Kasumi-1 (cell line): ENCODE data around the gene NCR3LG1.

Source experiments
- DNase-seq, 2 experiments: peaks; one replicate each; lab custom pipeline; 2025; lab: John Stamatoyannopoulos, UW

NCR3LG1 gene

DNA sequence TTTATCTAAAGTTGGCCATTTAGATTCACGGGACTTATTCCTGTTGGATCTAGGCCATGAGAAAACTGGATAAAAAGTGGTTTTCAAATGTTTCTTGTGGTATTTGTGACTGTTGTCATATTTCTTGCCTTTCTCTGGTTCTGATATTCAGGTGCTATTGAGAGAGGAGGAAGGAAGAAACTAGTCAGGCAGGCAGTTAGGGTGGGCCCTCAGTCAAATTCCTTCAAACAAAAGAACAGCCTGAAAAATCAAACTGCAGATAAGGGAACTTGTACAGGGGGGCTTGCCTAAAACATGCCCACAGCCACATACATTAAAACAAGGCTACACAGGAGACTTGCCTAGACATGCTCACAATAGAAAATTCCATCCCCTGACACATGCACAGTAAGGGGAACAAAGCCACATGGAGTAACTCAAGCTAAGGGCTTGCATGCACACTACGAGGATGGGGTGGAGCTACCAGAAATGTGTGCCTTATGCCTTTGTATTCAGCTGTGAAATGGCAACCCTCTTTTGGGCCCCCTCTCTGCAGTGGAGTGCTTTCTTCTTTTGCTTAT, 18.2 kb downstream of the NCR3LG1 start:
- DNase-seq = no peak

DNA sequence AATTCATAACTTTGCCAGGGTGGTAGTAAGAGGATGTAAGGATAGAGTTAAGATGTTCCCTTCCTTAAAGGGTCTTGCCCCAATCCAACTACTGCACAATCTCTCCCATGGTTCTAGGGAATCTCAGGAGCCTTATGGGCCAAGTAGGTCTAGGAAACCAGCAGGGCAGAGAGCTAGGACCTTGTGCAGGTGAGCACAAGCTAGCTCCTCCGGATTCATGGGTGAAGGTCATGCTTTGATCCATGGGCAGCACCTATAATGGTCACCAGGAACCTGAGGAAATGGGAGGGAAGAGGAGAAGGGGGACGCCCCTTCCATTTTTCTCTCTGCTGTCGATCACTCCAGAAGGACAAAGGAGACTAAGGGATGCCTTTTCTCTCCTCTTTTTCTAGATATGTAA, 20.0 kb downstream of the NCR3LG1 start:
- no peak for DNase-seq

DNA sequence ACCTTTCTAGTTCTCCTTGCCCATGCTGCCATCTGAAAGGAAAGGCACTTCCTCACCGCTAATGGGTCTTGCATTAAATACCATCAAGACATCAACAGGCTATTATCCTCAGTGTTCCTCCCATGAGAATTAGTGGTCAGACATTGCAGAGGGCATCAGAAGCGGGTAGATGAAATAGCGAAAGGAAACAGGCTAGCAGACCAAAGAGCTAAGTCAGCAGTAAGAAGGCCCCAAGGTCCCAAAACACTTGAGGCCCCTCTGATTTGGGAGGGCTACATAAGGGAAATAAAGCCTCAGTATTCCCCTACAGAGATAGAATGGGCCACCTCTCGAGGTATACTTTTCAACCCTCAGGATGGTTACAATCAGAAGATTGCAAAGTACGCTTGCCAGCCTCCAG, 23.9 kb downstream of the NCR3LG1 start:
- no peak for DNase-seq

DNA sequence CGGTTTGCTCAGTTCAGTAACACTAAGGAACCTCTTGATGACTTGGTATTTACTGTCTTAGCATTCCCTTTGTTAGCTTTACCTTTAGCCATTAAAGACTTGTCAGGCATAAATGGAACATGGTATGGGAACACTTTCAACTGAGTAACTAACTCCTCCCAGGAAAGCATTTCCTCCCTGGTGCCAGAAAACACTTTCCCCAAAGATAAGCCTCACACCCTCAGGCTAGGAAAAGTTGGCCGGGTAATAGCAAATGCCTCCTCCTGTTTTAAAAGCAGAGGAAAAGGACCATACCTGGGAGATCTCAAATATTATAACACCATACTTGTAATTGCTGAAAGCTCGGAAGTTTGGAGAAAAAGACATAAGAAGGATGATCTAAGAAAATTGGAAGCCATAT, 24.9 kb downstream of the NCR3LG1 start:
- no peak for DNase-seq

DNA sequence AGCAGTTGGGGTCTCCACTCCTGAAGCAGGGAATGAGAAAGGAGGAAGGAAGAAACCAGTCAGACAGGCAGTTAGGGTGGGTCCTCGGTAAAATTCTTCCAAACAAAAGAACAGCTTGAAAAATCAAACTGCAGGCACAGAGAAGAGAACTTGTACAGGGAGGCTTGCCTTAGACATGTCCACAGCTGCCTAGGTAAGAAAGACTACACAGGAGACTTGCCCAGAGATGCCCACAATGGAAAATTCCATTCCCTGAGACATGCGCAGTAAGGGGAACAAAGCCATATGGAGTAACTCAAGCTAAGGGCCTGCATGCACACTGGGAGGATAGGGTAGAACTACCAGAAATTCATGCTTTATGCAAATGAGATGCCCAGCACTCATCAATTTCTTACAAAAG, 27.1 kb downstream of the NCR3LG1 start:
- DNase-seq = no peak

DNA sequence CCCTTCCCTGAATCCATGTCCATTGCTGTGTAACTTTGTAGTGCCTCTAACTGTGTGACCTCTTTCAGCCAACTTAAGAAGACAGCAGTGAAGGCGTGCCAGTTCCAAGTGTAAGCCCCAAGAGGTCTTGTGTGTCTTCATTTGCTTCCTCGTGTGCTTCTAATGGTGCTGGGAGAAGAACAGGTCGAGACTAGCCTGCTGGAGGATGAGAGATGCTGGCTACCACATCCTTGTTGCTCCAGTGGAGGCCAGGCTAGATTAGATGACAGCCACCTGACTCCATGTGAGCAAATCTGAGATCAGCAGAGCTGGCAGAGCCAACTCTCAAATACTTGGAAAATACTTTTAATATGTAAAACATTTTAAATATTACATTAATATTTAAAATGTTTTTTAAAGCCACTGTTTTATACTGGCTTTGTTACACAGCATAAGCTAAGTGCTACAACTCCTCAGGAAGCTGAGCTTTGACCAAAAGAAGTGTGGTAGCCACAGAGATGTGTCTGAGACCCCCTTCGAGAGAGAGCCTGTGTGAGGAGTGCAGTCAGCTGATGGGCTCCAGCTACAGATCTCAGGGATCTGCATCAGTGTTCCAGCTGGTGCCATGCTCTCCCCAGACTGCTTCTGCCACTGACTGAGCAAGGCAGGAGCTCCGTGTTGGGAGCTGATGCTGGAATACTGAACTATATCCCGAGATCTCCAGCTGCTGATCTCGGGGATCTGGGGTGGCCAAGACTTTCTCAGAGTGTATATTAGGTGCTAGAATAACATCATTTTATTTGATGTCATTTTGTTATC, 28.0 kb downstream of the NCR3LG1 start:
- no peak for DNase-seq

DNA sequence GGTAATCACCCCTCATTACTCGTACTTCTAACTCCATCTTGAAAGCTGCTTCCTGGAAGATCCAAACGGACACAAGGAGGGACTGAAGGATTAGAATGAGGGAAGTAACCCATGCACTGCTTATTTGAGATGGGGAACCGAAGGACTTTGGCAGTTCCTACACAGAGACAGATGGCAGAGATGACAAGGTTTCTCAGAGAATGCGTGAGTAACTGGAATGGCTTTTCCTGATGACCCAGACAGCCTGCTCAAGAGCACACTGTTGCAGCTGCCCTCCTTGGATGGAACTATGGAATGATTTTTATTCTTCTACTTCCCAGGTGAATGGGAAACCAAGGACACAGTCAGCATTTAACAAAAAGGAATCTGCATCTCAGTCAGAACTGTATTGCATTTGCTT, 29.6 kb downstream of the NCR3LG1 start:
- no peak for DNase-seq

DNA sequence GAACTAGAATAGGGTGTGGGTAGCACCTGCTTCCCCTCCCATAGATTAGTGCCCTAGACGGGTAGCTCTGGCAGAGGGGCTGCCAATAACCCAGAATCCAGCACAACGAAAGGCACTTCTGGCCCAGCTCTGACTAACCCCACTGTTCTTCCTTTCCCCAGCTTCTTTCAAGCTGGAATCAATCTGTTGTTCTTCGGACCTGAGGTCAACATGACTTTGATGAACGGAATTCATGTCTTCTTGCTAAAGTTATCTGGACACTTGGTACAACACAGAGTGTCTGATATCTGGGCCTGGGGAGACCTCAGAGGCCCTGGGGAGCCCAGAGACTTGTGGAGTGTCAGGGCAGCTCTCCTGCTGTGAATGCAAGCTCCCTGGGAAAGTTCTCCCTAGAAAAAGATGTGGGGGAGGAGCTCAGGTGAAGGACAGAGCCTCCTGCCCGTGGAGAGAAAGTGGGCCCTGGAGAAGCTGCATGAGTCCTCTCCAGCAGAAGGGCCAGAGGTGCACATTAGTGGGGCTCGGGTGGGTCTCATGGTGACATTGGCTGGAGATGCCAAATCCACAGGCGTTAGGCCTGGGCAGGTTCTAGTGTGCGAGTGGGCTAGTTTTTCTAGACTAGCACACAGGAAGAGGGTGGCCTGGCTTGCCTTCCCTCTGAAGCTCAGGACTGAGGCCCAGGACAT, 30.6 kb downstream of the NCR3LG1 start:
- DNase-seq = no peak

DNA sequence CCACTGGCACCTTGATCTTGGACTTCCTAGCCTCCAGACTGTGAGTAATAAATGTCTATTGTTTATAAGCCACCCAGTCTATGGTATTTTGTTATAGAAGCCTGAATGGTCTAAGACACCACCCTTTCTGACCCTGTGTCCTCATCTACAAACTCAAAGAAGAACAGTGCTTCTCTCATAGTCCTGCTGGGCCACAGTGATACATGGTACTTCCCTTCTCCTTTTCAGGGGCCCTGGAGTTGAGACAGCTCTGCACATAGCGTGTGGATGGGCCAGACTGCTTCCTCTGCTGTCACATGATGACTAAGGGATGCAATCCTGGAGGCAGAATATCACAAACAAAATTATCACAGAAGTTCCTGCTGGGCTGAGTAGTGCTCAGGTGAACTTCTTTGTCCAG, 31.9 kb downstream of the NCR3LG1 start:
- peak; percentile 1 to 50 for DNase-seq

DNA sequence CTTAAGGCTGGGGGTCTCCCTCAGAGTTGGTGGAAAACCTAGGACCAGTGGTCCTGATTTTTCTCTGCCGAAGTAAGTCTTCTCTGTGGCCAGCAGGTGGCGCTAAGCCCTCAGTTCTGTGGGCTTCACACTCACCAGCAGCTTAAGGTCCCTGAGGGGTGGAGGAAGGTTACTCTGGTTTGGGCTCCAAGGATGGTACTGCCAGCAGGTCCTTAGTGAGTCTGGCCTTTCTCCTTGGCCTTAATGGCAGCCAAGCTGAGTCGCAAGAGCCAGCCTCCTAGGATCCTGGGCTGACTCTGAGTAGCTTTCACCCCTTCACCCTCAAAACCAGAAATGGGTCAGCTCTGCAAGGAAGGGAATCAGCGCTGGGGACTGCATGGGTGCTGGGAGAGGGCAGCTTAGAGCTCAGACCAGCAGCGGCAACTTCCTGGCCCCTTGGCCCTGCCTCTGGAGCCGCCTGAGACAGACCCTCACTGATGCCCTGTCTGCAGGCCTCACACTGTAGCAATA, 32.5 kb downstream of the NCR3LG1 start:
- DNase-seq = peak; percentile 74 to 76

DNA sequence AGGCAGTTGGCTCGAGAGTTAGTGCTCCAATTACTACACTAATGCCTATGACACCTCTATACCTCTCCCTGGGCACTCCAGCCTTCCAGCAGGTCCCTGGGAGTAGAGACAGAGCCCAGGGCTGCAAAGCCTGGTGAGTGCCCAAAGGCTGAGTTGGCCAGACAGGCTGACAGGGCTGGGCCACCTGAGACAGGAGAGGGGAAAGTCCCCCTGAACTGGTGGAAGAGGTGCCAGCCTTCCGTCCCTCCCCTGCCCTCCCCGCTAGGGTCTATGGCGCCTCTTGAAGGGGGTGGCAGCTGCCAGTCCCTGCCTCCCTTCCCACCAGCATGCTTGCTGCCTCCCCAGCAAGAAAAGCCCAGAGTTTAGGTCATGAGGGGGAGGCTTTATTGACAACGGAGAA, 33.9 kb downstream of the NCR3LG1 start:
- DNase-seq = no peak

DNA sequence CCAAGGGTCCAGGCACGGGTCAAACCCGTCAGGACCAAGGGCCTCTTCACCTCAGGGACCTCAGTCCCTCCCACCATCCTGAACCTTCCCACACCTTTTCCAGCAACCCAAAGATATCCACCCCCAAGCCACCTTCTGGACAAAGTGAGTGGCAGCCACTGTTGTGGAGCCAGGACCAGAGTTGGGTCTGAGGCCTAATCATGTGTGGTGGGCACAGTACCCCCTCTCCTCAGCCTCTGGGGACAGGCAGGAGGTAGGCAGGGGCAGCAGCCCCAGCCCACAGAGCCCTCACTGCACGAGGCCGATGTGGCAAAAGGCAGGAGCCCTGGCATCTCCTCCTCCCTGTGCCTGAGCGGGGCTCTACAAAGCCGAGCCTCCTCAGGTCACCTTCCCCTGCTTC, 34.3 kb downstream of the NCR3LG1 start:
- no peak for DNase-seq

DNA sequence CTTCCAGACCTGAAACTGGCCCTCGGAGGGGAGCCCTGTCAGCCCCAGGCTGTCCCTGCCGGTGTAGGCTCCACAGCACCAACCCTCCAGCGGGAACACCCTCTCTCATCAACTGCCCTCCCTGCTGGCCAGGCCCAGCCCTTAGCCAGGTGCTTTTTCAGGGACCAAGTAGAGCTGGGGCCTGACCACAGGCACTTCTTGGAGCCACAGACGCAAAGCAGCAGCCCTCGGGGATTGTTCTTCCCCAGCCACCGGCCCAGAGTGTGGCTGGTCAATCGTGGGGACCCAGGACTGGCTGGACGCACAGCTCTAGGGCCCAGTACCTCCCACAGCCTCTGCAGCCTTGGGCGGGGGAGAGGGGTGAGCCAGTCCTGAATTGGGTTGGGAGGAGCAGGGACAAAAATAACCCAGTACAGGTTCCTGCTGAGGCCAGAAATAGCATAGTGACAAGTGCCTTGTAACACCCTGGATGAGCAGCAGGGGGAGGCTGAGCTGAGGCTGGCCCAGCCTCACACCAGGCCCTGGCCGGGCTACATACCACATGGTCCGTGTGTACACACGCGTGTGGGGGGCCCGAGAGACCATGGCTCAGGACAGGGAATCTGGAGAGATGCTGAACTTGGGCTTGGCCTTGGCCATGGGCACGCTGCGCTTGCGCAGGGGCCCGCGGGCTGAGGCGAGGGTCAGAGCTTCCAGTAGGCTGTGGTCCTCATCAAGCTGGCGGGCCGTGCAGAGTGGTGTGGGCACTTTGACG, 34.9 kb downstream of the NCR3LG1 start:
- DNase-seq = peak; percentile 69 to 72

DNA sequence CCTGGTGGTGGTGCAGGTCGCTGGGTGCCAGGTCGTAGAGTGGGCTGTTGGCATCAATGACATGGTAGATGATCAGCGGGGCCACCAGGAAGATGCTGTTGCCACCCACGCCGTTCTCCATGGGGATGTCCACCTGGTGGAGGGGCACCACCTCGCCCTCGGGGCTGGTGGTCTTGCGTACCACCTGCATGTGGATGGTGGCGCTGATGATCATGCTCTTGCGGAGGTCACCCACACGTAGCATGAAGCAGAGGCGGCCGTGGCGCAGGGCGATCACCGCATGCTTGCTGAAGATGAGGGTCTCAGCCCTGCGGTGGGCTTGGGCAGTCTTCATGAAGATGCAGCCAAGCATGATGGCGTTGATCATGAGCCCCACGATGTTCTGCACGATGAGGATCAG, 35.7 kb downstream of the NCR3LG1 start:
- no peak for DNase-seq

DNA sequence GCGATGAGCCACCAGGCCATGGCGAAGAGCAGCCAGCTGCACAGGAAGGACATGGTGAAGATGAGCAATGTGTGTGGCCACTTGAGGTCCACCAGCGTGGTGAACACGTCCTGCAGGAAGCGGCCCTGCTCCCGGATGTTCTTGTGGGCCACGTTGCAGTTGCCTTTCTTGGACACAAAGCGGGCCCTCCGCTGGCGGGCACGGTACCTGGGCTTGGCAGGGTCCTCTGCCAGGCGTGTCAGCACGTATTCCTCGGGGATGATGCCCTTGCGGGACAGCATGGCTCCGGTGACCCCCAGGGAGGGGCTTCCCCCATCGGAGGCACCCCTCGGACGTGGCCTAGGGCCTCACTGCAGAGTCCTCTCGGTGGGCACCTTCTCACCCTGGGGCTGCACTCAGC, 36.2 kb downstream of the NCR3LG1 start:
- DNase-seq = no peak

DNA sequence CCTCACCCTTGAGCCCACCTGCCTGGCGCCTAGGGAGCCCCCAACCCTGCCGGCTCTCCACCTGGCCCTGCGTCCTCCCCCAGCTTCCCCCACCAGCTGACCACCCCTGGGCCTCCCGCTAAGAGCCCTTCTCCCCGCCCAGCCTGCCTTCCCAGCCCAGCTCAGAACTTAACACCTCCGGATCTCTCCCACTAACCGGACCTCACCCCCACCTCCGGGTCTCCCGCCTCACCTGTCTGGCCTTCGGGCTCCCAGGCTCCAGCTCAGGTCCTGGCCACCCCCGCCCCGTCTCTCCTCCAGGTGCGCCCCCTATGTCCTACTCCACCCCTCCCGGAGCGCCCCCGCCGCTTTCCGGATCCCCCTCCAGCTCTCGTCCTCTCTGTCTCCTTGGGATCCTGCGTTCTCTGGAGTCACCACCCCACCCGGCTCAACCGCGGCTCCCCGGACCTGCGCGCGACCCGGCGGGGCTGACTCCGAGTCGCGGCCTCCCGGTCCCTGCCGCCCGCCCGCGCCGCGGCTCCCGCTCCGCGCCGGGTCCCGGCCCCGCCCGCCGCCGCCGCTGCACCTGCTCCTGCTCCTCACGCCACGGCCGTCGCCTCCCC, 37.1 kb downstream of the NCR3LG1 start, which contains the start of gene KCNJ11:
Gene KCNJ11 (minus strand): TSS at position 51 of the 602 bp plus-strand sequence. CDS start 568 bp downstream, outside the sequence.
- peak; percentile 37 to 43 for DNase-seq

DNA sequence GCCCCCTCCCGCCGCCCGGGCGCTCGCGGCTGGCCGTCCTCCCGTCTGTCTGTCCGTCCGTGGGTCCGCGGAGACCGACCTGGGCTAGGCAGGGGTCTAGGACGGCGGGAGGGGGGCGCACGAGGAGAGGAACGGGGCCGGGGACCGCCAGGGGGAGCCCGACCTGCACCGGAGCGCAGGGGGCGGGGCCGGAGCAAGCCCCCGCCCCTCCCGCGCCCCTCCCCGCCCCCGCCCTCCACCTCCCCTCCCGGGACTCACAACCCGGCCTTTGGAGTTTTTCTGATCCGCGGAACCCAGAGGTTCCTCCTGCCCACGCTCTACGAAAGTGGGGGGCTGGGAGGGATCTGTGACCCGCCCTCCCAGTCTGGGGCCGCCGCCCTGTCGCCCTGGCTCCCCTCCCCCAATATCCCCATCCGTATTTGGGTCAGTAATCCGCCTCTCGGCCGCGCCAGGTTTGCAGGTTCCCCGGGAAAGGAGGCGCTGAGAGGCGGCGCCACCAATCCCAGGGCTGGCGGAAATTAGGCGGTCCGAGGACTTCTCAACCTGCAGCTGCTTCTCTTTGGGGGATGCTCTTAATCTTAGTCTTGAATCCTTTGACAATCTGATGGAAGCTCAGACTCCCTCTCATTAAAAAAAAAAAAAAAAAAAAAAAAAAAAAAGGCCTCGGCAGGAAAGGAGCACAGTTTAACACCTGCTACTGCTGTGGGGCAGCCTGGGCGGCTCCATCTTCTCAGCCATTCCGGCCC, 37.8 kb downstream of the NCR3LG1 start:
- peak; percentile 74 to 79 for DNase-seq

DNA sequence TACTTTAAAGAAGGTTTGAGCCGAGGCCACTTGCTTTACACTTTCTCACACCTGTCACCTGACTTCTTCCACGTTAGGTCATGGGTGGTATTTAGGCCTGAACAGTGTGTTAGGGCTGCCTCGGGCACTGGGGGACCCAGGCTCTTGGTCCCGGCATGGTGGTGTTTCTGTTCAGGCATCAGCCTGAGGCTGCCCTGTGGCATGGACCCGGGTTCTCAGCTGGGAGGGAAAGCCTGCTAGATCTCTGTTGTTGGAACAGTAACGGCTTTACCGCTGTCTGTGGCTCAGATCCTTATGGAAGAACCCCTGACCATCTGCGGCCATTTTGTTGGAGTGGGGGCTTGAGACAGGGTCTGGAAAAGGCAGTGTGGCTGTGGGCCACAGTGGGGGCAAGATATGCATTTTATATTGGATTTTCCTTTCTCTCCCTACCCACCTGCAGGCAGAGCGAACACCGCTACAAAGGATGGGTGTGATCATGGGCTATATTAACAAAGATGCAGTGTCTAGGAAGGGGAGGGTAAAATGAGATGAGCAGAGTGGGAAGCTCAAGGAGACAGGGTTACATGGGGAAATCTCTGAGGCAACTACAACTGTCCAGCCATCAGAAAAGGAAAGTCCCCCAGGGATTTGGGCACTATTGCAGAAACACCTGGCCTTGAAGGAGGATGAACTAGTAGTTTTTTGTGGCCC, 38.5 kb downstream of the NCR3LG1 start:
- no peak for DNase-seq

DNA sequence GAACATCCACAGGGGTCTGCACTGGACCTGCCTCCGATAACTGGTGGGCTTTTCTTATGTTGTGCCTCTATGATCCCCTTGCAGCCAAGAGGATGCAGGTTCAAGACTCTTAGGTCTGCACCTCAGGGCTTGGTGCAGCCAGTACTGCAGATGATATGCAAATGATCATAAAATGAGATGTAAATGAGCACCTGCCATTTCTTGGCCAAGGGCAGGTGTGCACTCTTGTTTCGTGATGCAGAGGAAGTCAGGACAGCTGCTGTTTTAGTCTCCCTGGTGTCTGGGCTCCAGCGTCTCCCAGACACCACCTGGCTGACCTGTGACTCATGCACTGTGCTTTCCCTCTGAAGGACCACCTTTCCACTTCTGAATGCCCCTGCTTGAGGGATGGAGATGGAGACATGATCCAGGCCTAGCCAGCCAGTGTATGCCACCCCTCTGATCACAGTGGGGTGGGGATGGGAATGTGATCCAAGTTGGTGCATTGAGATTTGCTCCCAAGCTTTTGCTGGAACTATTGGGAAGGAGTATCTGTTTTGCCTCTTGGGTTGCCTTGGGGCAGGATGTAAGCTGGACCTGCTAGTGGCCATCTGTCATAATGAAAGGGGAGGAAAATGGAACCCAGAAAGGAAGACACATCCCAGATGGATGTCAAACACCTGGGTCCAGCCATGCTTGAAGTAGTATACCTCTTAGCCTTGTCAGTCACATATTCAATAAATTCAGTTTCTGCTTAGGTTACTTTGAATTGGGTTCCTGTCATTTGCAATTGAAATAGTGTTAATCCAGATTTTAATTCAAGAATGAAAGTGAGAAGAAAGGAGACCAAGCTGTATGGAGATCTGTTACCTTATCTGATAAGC, 40.1 kb downstream of the NCR3LG1 start:
- no peak for DNase-seq
